Stimulated activated CD4-positive, alpha-beta T cell treated with anti-CD3 and anti-CD28 coated beads, Interleukin-12 subunit alpha, Interleukin-12 subunit beta, amount 100 ng/mL, for 4 hours (primary cell): Measurements from ENCODE around the gene VENTX.

Source experiments
- DNase-seq: peaks from one replicate; pipeline ENCODE4 v3.0.0-alpha.2; 2020

The VENTX gene

GRCh38 chr10:133238466-133238804 is 780 bp downstream of the VENTX start:
- DNase-seq = no peak

- DNase-seq = no peak
Observed at GRCh38 chr10:133239990-133240389, 2.3 kb downstream of the VENTX start.

- no peak for DNase-seq
Observed at GRCh38 chr10:133241501-133242205, 4.0 kb downstream of the VENTX start.

GRCh38 chr10:133242611-133243356 is 5.1 kb downstream of the VENTX start:
- DNase-seq = no peak

GRCh38 chr10:133243593-133243992 is 5.9 kb downstream of the VENTX start:
- no peak for DNase-seq

GRCh38 chr10:133245439-133246235 is 8.0 kb downstream of the VENTX start:
- no peak for DNase-seq

GRCh38 chr10:133246236-133246626 is 8.6 kb downstream of the VENTX start:
- DNase-seq = no peak

GRCh38 chr10:133247681-133248333 is 10.2 kb downstream of the VENTX start:
- DNase-seq = no peak

GRCh38 chr10:133248334-133248715 is 10.7 kb downstream of the VENTX start:
- no peak for DNase-seq

GRCh38 chr10:133249094-133249780 is 11.6 kb downstream of the VENTX start:
- DNase-seq = no peak

GRCh38 chr10:133249975-133250754 is 12.5 kb downstream of the VENTX start:
- no peak for DNase-seq

- DNase-seq = no peak
Observed at GRCh38 chr10:133251388-133252222, 13.9 kb downstream of the VENTX start.

- DNase-seq = no peak
Observed at GRCh38 chr10:133252223-133252552, 14.5 kb downstream of the VENTX start.

GRCh38 chr10:133253361-133253955 is 15.8 kb downstream of the VENTX start:
- DNase-seq = no peak

- no peak for DNase-seq
Observed at GRCh38 chr10:133254421-133255120, 16.9 kb downstream of the VENTX start.

- no peak for DNase-seq
Observed at GRCh38 chr10:133255323-133255722, 17.7 kb downstream of the VENTX start.

GRCh38 chr10:133257489-133258065 is 19.9 kb downstream of the VENTX start:
- no peak for DNase-seq

- DNase-seq = no peak
Observed at GRCh38 chr10:133258066-133258817, 20.6 kb downstream of the VENTX start.
